ENCODE measurements around the gene DHRS4. TPM values are rescaled to one million over a fixed set of nuclear protein-coding genes. Genes with fewer than 3 reads are reported as not detected.

The DHRS4 gene
- total and polyA plus RNA-seq, 9 of the 15 experiments (the other 6 are each of a cell fraction or from before 2014, with no cell fraction given): 0.51 to 35.9 (median 10.1) TPM

GRCh38 chr14:23929136-23929535 is 24.4 kb upstream of the DHRS4 start:
- no peak overlapping the region for H3K27ac ChIP-seq (ENCODE audit: extremely low read depth, low read depth, low read length)
- H3K9me3 ChIP-seq (replicated peaks; ENCODE audit: control insufficient read depth, insufficient read depth, low read depth, low read length): no peaks in the 10 kb centered on the region
- intact Hi-C loops (cut with micrococcal nuclease): no loop called here
- ATAC-seq (no peak), DNase-seq (ENCODE audit: extremely low read depth in 1 of 4, low spot score in 3 of 4) (no peak), FAIRE-seq (no peak)
- H3K79me2 ChIP-seq (ENCODE audit: control insufficient read depth, insufficient read depth, low read length): no peaks in the 10 kb centered on the region
- TF ChIP-seq MNT (conservative IDR thresholded peaks at IDR 0.05) (no peak), YY1 (IDR thresholded peaks at IDR 0.05; ENCODE audit: borderline replicate concordance in 1 of 3, control insufficient read depth in 1 of 3, extremely low read depth in 1 of 3, insufficient read depth in 3 of 3, insufficient read length in 1 of 3, insufficient replicate concordance in 2 of 3, low read depth in 1 of 3, low read length in 2 of 3) (no peak), NRF1 (conservative IDR thresholded peaks at IDR 0.05 in 1 of 2, IDR thresholded peaks at IDR 0.05 in 1 of 2) (no peak), HNRNPL (IDR thresholded peaks at IDR 0.05; ENCODE audit: low read depth, low read length) (no peak), YBX1 (IDR thresholded peaks at IDR 0.05) (no peak)
- TF ChIP-seq, protein P1, sequence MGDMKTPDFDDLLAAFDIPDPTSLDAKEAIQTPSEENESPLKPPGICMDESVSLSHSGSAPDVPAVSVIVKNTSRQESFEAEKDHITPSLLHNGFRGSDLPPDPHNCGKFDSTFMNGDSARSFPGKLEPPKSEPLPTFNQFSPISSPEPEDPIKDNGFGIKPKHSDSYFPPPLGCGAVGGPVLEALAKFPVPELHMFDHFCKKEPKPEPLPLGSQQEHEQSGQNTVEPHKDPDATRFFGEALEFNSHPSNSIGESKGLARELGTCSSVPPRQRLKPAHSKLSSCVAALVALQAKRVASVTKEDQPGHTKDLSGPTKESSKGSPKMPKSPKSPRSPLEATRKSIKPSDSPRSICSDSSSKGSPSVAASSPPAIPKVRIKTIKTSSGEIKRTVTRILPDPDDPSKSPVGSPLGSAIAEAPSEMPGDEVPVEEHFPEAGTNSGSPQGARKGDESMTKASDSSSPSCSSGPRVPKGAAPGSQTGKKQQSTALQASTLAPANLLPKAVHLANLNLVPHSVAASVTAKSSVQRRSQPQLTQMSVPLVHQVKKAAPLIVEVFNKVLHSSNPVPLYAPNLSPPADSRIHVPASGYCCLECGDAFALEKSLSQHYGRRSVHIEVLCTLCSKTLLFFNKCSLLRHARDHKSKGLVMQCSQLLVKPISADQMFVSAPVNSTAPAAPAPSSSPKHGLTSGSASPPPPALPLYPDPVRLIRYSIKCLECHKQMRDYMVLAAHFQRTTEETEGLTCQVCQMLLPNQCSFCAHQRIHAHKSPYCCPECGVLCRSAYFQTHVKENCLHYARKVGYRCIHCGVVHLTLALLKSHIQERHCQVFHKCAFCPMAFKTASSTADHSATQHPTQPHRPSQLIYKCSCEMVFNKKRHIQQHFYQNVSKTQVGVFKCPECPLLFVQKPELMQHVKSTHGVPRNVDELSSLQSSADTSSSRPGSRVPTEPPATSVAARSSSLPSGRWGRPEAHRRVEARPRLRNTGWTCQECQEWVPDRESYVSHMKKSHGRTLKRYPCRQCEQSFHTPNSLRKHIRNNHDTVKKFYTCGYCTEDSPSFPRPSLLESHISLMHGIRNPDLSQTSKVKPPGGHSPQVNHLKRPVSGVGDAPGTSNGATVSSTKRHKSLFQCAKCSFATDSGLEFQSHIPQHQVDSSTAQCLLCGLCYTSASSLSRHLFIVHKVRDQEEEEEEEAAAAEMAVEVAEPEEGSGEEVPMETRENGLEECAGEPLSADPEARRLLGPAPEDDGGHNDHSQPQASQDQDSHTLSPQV (IDR thresholded peaks at IDR 0.05): no peak
- ChIA-PET CTCF (ENCODE audit: low intra/inter-chr PET ratio) (interaction anchor here (0.5 to 1.6 kb wide), 2 partner anchors 25 to 307 kb away, joined by 3 to 4 read pairs; partner anchors contain the start of gene DHRS4), POLR2A (no interaction called here)
- no peaks in the 10 kb centered on the region for H3K9me1 ChIP-seq (ENCODE audit: control insufficient read depth, insufficient read depth, low read length)
- no peak overlapping the region for H3K4me3 ChIP-seq
- H3K4me1 ChIP-seq (replicated peaks in 1 of 2; ENCODE audit: control insufficient read depth in 2 of 2, insufficient read depth in 2 of 2, low read length in 2 of 2): peaks cover 9 to 28% of the 10 kb centered on the region in 2 experiments
- H3K4me2 ChIP-seq (ENCODE audit: insufficient read depth, low read length): no peak overlapping the region
- in situ Hi-C loops (cut with MboI): no loop called here
- H2AFZ ChIP-seq (ENCODE audit: low read depth, low read length): no peak overlapping the region
- H3K27me3 ChIP-seq (ENCODE audit: control insufficient read depth in 2 of 2, insufficient read depth in 2 of 2, low read length in 2 of 2): no peaks in the 10 kb centered on the region; a peak in 1 of 5 replicates
- 30% methylated on average over 5 of the region's 5 CpGs for WGBS (ENCODE audit: insufficient coverage, low coverage, missing lambda C conversion rate)
- H4K20me1 ChIP-seq (replicated peaks; ENCODE audit: control insufficient read depth, insufficient read depth, low read length): no peaks in the 10 kb centered on the region
- BruUV-seq (replicated peaks): no TSS peak
- no peak overlapping the region for H3K9ac ChIP-seq (ENCODE audit: insufficient read depth in 1 of 2, low read depth in 2 of 2, low read length in 2 of 2)
- no peaks in the 10 kb centered on the region for H3K36me3 ChIP-seq (ENCODE audit: control insufficient read depth, insufficient read depth, low read length)
